Hepatocyte (in vitro differentiated cells): ENCODE data around the gene FERMT2. TPM values are rescaled to one million over a fixed set of nuclear protein-coding genes. Genes with fewer than 3 reads are reported as not detected.
A peak's percentile ranks its signal among the peaks of the same experiment; 100 is the strongest.

Experiments
- DNase-seq: peaks from one replicate; pipeline ENCODE4 v3.0.0-alpha.2; 2016; ENCODE audit warnings: low spot score
- H2AFZ ChIP-seq: fragments of 200-600 bp; sonication (generic); 2 replicates; pipeline ENCODE4 v1.6.0; 2016; ENCODE audit warnings: antibody characterized with exemption, mild to moderate bottlenecking
- H3K27ac ChIP-seq: fragments of 200-600 bp; sonication (generic); 2 replicates; pipeline ENCODE4 v1.5.1; 2016; ENCODE audit warnings: mild to moderate bottlenecking
- H3K27me3 ChIP-seq: fragments of 200-600 bp; sonication (generic); 2 replicates; pipeline ENCODE4 v1.6.1; 2016
- H3K36me3 ChIP-seq: fragments of 200-600 bp; sonication (generic); replicated peaks from 2 replicates; pipeline ENCODE4 v1.5.1; 2016; ENCODE audit warnings: low read depth; ENCODE audit not compliant: insufficient read depth
- H3K4me1 ChIP-seq: fragments of 200-600 bp; sonication (generic); 2 replicates; pipeline ENCODE4 v1.5.1; 2016; ENCODE audit warnings: mild to moderate bottlenecking, moderate library complexity; ENCODE audit not compliant: insufficient read depth
- H3K4me2 ChIP-seq: fragments of 200-600 bp; sonication (generic); 2 replicates; pipeline ENCODE4 v1.6.0; 2016
- H3K4me3 ChIP-seq: fragments of 200-600 bp; sonication (generic); 2 replicates; pipeline ENCODE4 v1.5.1; 2016; ENCODE audit warnings: mild to moderate bottlenecking
- H3K79me2 ChIP-seq: fragments of 200-600 bp; sonication (generic); 2 replicates; pipeline ENCODE4 v1.6.0; 2017; ENCODE audit warnings: mild to moderate bottlenecking
- H3K9me2 ChIP-seq: fragments of 200-600 bp; sonication (generic); replicated peaks from 2 replicates; pipeline ENCODE4 v1.6.0; 2017; ENCODE audit warnings: mild to moderate bottlenecking; ENCODE audit not compliant: insufficient read depth
- H3K9me3 ChIP-seq: fragments of 200-600 bp; sonication (generic); 2 replicates; pipeline ENCODE4 v1.5.1; 2016; ENCODE audit warnings: low read depth, mild to moderate bottlenecking
- H4K20me1 ChIP-seq: fragments of 200-600 bp; sonication (generic); 2 replicates; pipeline ENCODE4 v1.6.0; 2016; ENCODE audit warnings: mild to moderate bottlenecking; ENCODE audit not compliant: insufficient read depth, poor library complexity, severe bottlenecking
- CTCF ChIP-seq: fragments of 200-600 bp; sonication (generic); IDR thresholded peaks from 2 replicates; pipeline ENCODE4 v1.5.1; 2016; ENCODE audit warnings: antibody characterized with exemption, mild to moderate bottlenecking; ENCODE audit not compliant: poor library complexity
- EZH2 ChIP-seq: fragments of 200-600 bp; sonication (generic); IDR thresholded peaks from 2 replicates; pipeline ENCODE4 v1.6.1; 2016; ENCODE audit warnings: antibody characterized with exemption, mild to moderate bottlenecking, borderline replicate concordance
- EZH2phosphoT487 ChIP-seq: fragments of 200-600 bp; sonication (generic); IDR thresholded peaks from one replicate; pipeline ENCODE4 v1.6.1; 2018; ENCODE audit warnings: antibody characterized with exemption, mild to moderate bottlenecking, low read depth, moderate library complexity; ENCODE audit not compliant: unreplicated experiment, severe bottlenecking
- WGBS: methylation state at CpG from one replicate; pipeline ENCODE4 v1.1.6; 2016; ENCODE audit warnings: low lambda C conversion rate; ENCODE audit errors: missing lambda C conversion rate; 5-methylcytosine and 5-hydroxymethylcytosine counted together
- polyA plus RNA-seq: library from polyadenylated mRNA; unstranded; fragments of >200 nt; fragmentation: Nextera tagmentation; extraction: Ambion mirVana; gene quantifications from 2 replicates; pipeline ENCODE4 v1.2.1, GENCODE V29; 2016
- total RNA-seq: library from RNA; depleted of rRNA; stranded (reverse); fragments of >200 nt; gene quantifications from 2 replicates; pipeline ENCODE4 v1.2.3, GENCODE V29; 2014

Gene FERMT2
- total and polyA plus RNA-seq, 2 experiments from 2014 or later, result 38.6 to 95.4 TPM

GRCh38 chr14:52961060-52961639 lies 10.3 kb upstream of the FERMT2 start:
- Histone ChIP-seq H3K4me1 (no peaks in the 10 kb centered on the region), H3K4me3 (no peak overlapping the region), H4K20me1 (no peaks in the 10 kb centered on the region), H3K36me3 (no peaks in the 10 kb centered on the region), H3K4me2 (no peak overlapping the region), H2AFZ (no peak overlapping the region), H3K9me3 (no peaks in the 10 kb centered on the region), H3K79me2 (no peaks in the 10 kb centered on the region), H3K9me2 (no peaks in the 10 kb centered on the region), H3K27me3 (no peaks in the 10 kb centered on the region), H3K27ac (no peak overlapping the region)
- TF ChIP-seq CTCF, result peak; percentile 61
- TF ChIP-seq EZH2, result no peak
- WGBS, result 70% methylated on average over 4 of the region's 4 CpGs
- DNase-seq, result peak; percentile 68

- Histone ChIP-seq H2AFZ (no peak overlapping the region), H3K9me2 (no peaks in the 10 kb centered on the region), H3K4me1 (no peaks in the 10 kb centered on the region), H3K79me2 (no peaks in the 10 kb centered on the region), H3K9me3 (no peaks in the 10 kb centered on the region), H3K27me3 (no peaks in the 10 kb centered on the region), H3K4me3 (no peak overlapping the region), H3K36me3 (no peaks in the 10 kb centered on the region), H3K4me2 (no peak overlapping the region), H4K20me1 (no peaks in the 10 kb centered on the region), H3K27ac (no peak overlapping the region)
- TF ChIP-seq EZH2 (no peak), CTCF (no peak), EZH2phosphoT487 (no peak)
- 76% methylated on average over 3 of the region's 3 CpGs for WGBS
- no peak for DNase-seq
These were observed 9.8 kb upstream of the FERMT2 start for GRCh38 chr14:52960627-52961026.

- DNase-seq, result peak; percentile 22
- TF ChIP-seq EZH2phosphoT487, result no peak
- TF ChIP-seq EZH2, result no peak
- TF ChIP-seq CTCF, result no peak
- Histone ChIP-seq H3K36me3 (no peaks in the 10 kb centered on the region), H2AFZ (no peak overlapping the region), H3K4me2 (peak overlapping the region; percentile 38), H3K4me3 (no peak overlapping the region), H3K79me2 (peaks cover 8% of the 10 kb centered on the region), H3K27me3 (no peaks in the 10 kb centered on the region), H3K9me2 (no peaks in the 10 kb centered on the region), H3K9me3 (no peaks in the 10 kb centered on the region), H3K4me1 (peaks cover 12% of the 10 kb centered on the region), H3K27ac (peak overlapping the region; percentile 78), H4K20me1 (peaks cover under 1% of the 10 kb centered on the region)
- 47% methylated on average over 6 of the region's 6 CpGs for WGBS
These were observed 3.7 kb upstream of the FERMT2 start for GRCh38 chr14:52954346-52955214.
